Activated CD4-positive, alpha-beta T cell treated with anti-CD3 and anti-CD28 coated beads for 48 hours (primary cell): ENCODE measurements around the gene ZNF414.
"Not testable (repeated sequence)": the region's sequence is repeated elsewhere in the genome, so short reads cannot be mapped to it uniquely, and the experiment has no call there.

ENCODE experiments used
- DNase-seq: peaks from one replicate; pipeline ENCODE4 v3.0.0-alpha.2; 2020

The ZNF414 gene, protein sequence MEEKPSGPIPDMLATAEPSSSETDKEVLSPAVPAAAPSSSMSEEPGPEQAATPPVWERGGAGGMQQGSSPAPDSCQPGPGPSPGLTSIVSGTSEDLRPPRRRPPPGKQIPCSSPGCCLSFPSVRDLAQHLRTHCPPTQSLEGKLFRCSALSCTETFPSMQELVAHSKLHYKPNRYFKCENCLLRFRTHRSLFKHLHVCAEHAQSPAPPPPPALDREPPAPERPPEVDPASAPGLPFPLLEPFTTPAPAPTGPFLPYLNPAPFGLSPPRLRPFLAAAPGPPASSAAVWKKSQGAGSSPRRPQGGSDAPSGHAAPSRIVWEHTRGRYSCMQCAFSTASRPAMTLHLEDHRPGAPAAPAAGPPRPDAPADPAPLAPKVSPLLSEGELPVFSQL

DNA sequence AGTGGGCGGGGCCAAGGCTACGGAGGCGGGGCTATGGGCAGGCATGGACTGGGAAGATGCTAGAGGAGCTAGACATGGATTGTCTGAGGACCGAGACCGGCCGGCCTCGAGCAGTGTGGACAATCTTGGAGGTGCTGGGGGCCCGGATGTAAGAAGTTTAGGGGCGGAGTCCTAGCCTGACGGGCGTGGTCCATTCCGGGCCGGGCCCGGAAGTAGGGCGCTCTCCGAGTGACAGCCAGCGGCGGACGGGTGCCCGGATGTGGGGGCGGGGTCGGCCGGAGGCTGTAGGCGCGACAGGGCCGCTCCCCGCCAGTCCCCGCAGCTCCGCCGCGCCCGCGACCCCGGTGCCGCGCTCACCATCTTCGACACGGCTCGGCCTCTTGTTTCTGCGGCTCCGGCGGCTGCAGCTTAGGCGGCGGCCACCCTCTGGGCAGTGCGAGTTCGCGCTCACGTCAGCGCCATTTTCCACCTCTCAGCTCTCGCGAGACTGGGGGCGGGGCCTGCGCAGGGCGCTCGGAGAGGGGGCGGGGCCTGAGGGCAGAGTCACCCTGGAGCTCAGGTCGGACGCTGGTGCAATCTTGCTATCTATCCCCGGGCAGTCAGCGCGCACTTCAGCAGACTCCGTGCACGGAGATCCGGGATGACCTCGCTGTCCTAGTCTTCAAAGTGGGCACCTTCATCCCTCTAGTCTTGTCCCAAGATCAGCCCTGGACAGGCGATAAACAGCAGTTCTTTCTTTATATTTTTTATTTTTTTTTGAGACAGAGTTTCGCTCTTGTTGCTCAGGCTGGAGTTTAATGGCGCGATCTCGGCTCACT lies at the start of gene ZNF414:
Gene ZNF414 (minus strand): TSS at position 481 of the 818 bp plus-strand sequence. CDS start 121 bp downstream, at position 360.
- peak; percentile 97 for DNase-seq

DNA sequence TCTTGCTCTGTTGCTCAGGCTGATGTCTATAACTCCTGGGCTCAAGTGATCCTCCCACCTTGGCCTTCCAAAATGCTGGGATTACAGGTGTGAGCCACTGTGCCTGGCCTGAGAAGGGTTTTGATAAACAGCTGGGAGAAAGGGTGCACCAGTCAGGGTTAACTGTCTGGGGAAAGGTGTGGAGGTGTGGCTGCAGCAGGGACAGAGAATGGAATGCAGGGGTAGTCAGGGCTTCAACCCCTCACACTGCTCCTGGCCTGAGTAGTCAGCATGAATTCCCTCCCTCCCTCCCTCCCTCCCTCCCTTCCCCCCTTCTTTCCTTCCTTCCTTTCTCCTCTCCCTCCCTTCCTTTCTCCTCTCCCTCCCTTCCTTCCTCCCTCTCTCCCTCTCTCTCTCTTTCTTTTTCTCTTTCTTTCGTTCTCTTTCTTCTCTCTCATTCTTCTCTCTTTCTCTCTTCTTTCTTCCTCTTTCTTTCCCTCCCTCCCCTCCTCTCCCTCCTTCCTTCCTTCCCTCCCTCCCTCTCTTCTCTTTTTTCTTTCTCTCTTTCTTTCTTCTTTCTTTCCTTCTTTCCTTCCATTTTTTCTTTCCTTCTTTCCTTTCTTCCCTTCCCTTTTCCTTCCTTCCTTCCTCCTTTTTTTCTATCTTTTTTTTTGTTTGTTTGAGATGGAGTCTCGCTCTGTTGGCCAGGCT lies 47.3 kb upstream of the ZNF414 start:
- no peak for DNase-seq

- no peak for DNase-seq
Measured at GRCh38 chr19:8558325-8558724, 44.4 kb upstream of the ZNF414 start.

DNA sequence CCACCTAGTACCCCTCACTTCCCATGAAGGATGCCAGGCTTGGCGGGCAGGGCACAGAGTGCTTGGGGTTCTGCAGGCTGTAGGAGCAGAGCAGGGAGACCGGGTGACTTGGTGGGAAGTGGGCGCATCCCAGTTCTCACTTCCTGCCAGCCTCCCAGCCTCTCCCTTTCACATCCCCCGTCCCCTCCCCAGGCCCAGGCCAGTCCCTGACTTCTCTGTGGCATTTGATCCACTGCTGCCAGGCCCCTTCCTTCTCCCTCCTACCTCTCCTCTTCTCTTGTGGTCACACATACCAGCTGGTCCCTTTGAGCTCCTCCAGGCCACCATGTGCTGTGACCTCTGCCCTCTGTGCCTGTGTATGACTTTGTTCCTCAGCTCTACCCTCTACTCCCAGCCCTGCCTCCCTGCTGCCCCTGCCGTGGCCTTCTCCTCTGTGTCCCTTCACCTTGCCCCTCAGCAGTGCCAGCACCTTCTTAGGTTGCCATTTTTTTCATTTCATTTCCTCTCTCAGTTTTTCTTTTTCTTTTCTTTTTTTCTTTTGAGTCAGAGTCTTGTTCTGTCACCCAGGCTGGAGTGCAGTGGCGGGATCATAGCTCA lies 43.8 kb upstream of the ZNF414 start:
- no peak for DNase-seq

- DNase-seq = not testable (repeated sequence)
Measured at GRCh38 chr19:8553729-8554128, 39.8 kb upstream of the ZNF414 start.

DNA sequence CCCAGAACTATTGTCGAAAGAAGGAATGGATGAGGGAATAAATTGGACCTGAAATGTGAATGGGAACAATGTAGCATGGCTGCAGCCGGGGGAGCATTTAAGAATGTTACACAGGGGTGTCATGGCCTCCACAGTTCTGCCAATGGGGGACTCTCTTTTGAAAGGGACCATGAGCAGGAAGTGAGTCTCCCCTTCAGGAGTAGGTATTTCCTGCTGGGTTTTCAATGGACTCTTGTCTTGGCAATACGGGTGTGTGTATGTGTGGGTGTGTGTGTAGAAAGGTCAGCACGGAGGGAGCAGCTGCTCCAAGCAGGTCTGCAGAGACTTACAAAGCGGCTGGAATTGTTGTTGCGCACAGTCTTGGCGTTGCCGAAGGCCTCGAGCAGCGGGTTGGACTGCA lies 38.8 kb upstream of the ZNF414 start:
- peak; percentile 33 for DNase-seq

DNA sequence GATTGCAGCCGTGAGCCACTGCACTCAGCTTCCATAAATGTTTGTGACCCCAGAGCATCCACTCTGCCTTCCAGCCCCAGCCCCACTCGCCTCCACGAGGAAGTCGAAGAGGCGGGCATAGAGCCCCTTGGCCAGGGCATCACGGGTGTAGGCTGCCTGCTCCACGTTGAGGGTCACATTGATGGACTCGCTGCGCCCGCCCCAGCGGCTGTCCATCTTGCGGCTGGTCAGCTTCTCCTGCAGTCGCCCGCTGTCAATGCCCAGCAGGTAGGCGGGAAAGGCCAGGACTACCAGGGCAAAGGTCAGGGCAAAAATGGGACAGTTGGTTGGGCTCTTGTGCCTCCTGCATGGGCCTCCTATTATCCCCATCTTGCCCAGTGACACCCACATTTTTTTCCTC lies 36.1 kb upstream of the ZNF414 start:
- no peak for DNase-seq

- DNase-seq = no peak
Measured at GRCh38 chr19:8545743-8546142, 31.8 kb upstream of the ZNF414 start.

- no peak for DNase-seq
Measured at GRCh38 chr19:8544168-8544567, 30.2 kb upstream of the ZNF414 start.

DNA sequence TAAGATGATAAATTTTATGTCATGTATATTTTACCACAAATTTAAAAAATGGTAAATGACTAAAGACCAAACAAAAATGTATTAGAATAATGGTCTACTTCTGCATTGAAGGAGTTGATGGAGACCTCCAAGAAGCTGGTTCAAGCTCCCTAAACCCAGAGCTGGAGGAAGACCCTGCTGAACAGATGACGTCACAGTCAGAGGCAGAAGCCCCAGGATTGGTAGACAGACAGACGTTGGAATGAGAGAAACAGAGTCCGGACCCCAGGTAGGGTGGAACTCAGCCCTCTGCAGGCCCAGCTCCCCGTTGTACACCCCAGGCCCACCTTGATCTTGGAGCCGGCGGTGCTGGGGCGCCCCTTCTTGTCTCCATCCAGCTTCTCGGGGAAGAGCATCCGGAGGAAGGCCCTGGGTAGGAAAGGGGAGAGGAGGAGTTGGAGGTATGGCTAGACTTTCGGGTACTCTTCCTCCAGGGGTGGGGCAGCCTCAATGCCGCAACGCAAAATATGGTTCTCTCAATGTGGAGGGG lies 25.7 kb upstream of the ZNF414 start:
- no peak for DNase-seq

DNA sequence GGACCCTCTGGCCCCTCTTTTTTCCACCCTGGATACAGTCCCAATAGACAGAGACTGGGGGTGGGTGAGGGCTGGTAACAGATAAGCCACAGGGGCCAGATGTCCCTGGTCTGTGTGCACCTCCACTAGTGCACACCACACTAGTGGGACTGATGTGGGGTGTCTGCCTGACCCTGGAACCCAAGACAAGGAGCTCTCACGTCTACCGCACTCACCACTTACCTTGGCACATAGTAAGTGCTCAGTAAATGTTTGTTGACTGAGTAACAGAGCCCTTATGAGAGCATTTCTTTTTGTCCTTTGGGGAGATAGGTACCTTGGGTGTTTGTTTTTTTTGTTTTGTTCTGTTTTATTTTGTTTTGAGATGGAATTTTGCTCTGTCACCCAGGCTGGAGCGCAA lies 23.1 kb upstream of the ZNF414 start:
- DNase-seq = no peak

DNA sequence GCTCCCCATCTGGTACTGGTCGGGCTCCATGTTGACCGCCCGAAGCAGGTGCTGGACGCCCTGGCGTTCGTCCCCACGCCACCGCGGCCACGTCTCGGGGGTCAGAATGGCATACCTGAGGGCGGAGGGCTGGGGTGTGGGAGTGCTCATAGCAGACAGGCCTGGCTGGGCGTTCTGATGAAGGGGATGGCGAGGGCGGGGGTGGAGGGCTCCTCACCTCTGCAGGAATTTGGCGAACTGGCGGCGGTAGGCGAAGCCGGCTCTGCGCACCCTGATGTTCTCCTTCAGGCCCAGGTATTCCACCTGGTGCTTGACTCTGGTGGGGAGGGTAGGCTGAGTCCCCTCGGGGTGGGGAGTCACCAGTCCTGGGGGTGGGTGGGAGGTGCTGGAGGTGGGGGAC lies 22.3 kb upstream of the ZNF414 start:
- no peak for DNase-seq

DNA sequence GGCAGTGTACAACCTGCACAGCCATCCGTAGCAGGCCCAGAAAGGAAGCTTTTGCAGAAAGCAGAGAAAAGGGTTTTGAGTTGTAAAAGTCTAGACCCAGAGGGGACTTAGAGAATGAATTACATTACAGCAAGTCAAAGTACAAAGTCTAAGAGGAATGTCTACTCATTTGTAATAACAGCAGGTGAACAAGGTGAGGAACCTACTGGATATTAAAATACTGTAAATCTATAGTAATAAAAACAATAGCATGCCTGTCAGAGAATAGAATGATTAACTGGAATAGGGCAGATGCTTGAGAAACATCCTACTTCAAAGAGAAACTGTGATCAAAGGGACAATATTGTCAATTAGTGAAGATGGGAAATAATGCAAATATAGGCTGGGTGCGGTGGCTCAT lies 18.3 kb upstream of the ZNF414 start:
- DNase-seq = no peak

DNA sequence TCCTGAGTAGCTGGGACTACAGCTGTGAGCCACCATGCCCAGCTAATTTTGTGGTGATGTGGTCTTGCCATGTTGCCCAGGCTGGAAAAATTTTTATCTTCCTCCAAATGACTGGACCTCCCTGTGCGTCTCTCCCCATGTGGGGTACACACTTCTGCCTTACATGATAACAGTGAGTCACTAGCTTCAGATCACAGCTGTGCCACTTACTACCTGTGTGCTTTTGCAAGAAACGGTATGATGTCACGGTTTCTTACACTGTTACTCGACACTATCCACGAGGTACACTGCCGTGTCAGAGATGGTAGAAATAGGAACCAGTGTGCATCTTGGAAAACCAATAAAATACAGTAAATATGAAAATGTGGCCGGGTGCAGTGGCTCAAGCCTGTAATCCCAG lies 17.5 kb upstream of the ZNF414 start:
- DNase-seq = no peak

DNA sequence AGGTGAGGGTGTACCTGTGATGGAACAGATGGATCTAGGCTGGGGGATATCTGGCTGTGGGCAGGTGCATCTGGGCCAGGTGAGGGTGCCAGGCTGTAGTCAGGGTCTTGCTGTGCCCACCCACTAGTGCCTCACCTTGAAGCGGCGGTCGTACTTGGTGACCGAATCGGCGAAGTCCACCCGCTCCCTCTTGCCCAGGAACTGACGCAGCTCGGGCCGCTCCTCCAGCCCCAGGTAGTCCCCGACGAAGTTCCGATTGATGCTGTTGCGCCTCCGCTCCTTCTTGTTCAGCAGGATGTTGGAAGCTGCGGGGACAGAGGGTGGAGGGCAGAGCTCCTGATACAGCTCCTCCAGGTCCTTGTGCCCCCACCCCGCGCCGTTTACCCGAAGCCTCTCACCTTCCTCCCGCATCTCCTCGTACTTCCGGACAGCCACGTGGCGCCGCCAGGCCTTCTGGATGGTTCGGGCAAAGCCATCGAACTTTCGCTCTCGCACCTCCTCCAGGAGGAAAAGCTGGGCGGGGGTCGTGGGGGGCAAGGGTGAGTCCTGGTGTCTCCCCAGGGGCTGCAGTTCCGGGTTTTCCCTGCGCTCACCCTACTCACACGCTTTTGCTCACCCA lies 16.2 kb upstream of the ZNF414 start:
- no peak for DNase-seq

GRCh38 chr19:8529369-8530006 lies 15.5 kb upstream of the ZNF414 start:
- DNase-seq = no peak

- DNase-seq = no peak
Measured at GRCh38 chr19:8528500-8528899, 14.5 kb upstream of the ZNF414 start.

- DNase-seq = no peak
Measured at GRCh38 chr19:8526345-8527091, 12.6 kb upstream of the ZNF414 start.

GRCh38 chr19:8525401-8525684 lies 11.4 kb upstream of the ZNF414 start:
- DNase-seq = no peak

DNA sequence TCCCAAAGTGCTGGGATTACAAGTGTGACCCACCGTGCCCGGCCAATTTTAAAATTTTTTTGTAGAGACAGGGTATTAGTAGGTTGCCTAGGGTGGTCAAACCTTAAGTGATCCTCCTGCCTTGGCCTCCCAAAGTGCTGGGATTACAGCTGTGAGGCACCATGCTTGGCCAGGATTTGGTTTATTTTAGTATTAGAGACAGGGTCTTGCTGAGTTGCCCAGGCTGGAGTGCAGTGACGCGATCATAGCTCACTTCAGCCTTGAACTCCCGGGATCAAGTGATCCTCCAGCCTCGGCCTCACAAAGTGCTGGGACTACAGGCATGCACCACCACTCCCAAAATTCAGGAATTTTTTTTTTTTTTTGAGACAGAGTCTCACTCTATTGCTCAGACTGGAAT lies 5.4 kb upstream of the ZNF414 start:
- DNase-seq = no peak

DNA sequence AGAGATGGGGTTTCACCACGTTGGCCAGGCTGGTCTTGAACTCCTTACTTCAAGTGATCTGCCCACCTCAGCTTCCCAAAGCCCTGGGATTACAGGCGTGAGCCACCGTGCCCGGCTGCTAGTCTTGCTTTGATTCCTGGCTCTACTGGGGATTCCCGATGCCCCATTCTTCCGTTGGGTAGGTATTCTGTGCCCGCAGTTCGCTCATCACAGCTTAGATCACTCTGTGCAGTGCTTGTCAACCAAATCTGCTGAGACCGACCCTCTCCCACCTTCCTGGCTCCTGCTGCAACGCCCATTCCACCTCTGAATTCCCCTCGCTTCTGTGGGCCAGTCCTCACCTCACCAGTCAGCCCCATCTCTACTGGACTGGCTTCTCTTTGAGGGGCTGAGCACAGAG lies 4.6 kb upstream of the ZNF414 start:
- no peak for DNase-seq
